GM20431 (cell line): ENCODE results near the gene NIPAL3.
"Not testable (repeated sequence)": the region's sequence is repeated elsewhere in the genome, so short reads cannot be mapped to it uniquely, and the experiment has no call there.

Source experiments
- in situ Hi-C: fragments of 300-500 bp; cut with MseI, MboI; formaldehyde crosslinking; loops from one replicate; pipeline ENCODE4 v1.15.0; 2020; ENCODE audit warnings: low sequenced_read_pairs; ENCODE audit not compliant: unreplicated experiment

Gene NIPAL3

GRCh38 chr1:24417681-24418080 lies 2.1 kb downstream of the NIPAL3 start:
- in situ Hi-C loops = loop anchor here (25.0 kb wide), 1 partner anchor 170 kb away; no protein-coding TSS in a partner anchor

GRCh38 chr1:24418898-24419628 lies 3.5 kb downstream of the NIPAL3 start:
- in situ Hi-C loops = loop anchor here (25.0 kb wide), 1 partner anchor 168 kb away; no protein-coding TSS in a partner anchor

GRCh38 chr1:24420547-24420946 lies 4.9 kb downstream of the NIPAL3 start:
- in situ Hi-C loops = loop anchor here (25.0 kb wide), 1 partner anchor 167 kb away; no protein-coding TSS in a partner anchor

- in situ Hi-C loops = loop anchor here (25.0 kb wide), 1 partner anchor 166 kb away; no protein-coding TSS in a partner anchor
These were observed 5.9 kb downstream of the NIPAL3 start for GRCh38 chr1:24421502-24421901.

GRCh38 chr1:24424207-24424606 lies 8.6 kb downstream of the NIPAL3 start:
- in situ Hi-C loops = loop anchor here (25.0 kb wide), 1 partner anchor 163 kb away; no protein-coding TSS in a partner anchor

- in situ Hi-C loops = loop anchor here (25.0 kb wide), 1 partner anchor 162 kb away; no protein-coding TSS in a partner anchor
These were observed 9.4 kb downstream of the NIPAL3 start for GRCh38 chr1:24424990-24425389.

- in situ Hi-C loops = no loop called here
These were observed 9.8 kb downstream of the NIPAL3 start for GRCh38 chr1:24425441-24425840.

- in situ Hi-C loops = no loop called here
These were observed 10.3 kb downstream of the NIPAL3 start for GRCh38 chr1:24425922-24426321.

- in situ Hi-C loops = no loop called here
These were observed 11.3 kb downstream of the NIPAL3 start for GRCh38 chr1:24426744-24427544.

GRCh38 chr1:24427545-24427862 lies 11.9 kb downstream of the NIPAL3 start:
- in situ Hi-C loops = no loop called here

GRCh38 chr1:24435782-24436365 lies 20.3 kb downstream of the NIPAL3 start:
- in situ Hi-C loops = no loop called here

GRCh38 chr1:24437631-24438396 lies 22.2 kb downstream of the NIPAL3 start:
- in situ Hi-C loops = no loop called here

GRCh38 chr1:24438423-24438901 lies 22.9 kb downstream of the NIPAL3 start:
- in situ Hi-C loops = no loop called here

GRCh38 chr1:24440436-24440835 lies 24.8 kb downstream of the NIPAL3 start:
- in situ Hi-C loops = no loop called here

- in situ Hi-C loops = no loop called here
These were observed 25.9 kb downstream of the NIPAL3 start for GRCh38 chr1:24441480-24441879.

- in situ Hi-C loops = no loop called here
These were observed 26.5 kb downstream of the NIPAL3 start for GRCh38 chr1:24441996-24442668.

GRCh38 chr1:24442764-24443163 lies 27.2 kb downstream of the NIPAL3 start:
- in situ Hi-C loops = no loop called here

GRCh38 chr1:24443241-24443656 lies 27.6 kb downstream of the NIPAL3 start:
- in situ Hi-C loops = no loop called here

- in situ Hi-C loops = not testable (repeated sequence)
These were observed 30.8 kb downstream of the NIPAL3 start for GRCh38 chr1:24446446-24446845.
